K562 (cell line): Measurements from ENCODE around the gene ECI1. TPM values are rescaled to one million over a fixed set of nuclear protein-coding genes. Genes with fewer than 3 reads are reported as not detected.

Experiments
- KAT8 ChIP-seq: fragments of 450-650 bp; IDR thresholded peaks from 2 replicates; pipeline ENCODE4 v1.6.1; 2016; ENCODE audit warnings: low read depth, mild to moderate bottlenecking
- MECOM ChIP-seq: fragments of 250-450 bp; sonication (Bioruptor Pico); IDR thresholded peaks from 2 replicates; pipeline ENCODE4 v1.8.0; 2022; ENCODE audit warnings: inconsistent platforms
- MED1 ChIP-seq: sonication (generic); formaldehyde crosslinking; IDR thresholded peaks from 2 replicates; pipeline ENCODE4 v1.8.1; 2023; ENCODE audit warnings: missing genetic modification reagents, borderline replicate concordance
- NR4A1 ChIP-seq, 2 experiments: fragments of 250-450 bp in 1 of 2; fragments of 450-650 bp in 1 of 2; sonication (Bioruptor Pico) in 1 of 2; IDR thresholded peaks; 2 replicates each; pipeline versions ENCODE4 v1.4.0 to v1.6.1; 2016 to 2020; ENCODE audit warnings: mild to moderate bottlenecking in 2 of 2, missing compliant biosample characterization in 1 of 2, missing genetic modification characterization in 1 of 2, moderate library complexity in 1 of 2
- PRPF4 ChIP-seq: fragments of 200-400 bp; formaldehyde crosslinking; IDR thresholded peaks from one replicate; pipeline ENCODE4 v1.6.1; 2017; ENCODE audit warnings: low read length, low read depth, mild to moderate bottlenecking; ENCODE audit not compliant: insufficient read depth, poor library complexity, severe bottlenecking
- XRCC5 ChIP-seq: fragments of 200-400 bp; formaldehyde crosslinking; IDR thresholded peaks from 2 replicates; pipeline ENCODE4 v1.6.1; 2017; ENCODE audit warnings: low read depth, mild to moderate bottlenecking, low read length
- ZBTB8A ChIP-seq: fragments of 450-650 bp; IDR thresholded peaks from 2 replicates; pipeline ENCODE4 v1.6.1; 2018; ENCODE audit warnings: mild to moderate bottlenecking, moderate library complexity; ENCODE audit not compliant: partially characterized antibody
- ZKSCAN1 ChIP-seq: fragments of 150-350 bp; IDR thresholded peaks from 2 replicates; pipeline ENCODE4 v1.6.1; 2016; ENCODE audit warnings: low read depth, low read length
- ZNF280B ChIP-seq: fragments of 250-450 bp; sonication (Bioruptor Pico); IDR thresholded peaks from 2 replicates; pipeline ENCODE4 v1.5.1; 2021; ENCODE audit warnings: mild to moderate bottlenecking
- ZNF778 ChIP-seq: fragments of 450-650 bp; formaldehyde crosslinking; IDR thresholded peaks from 2 replicates; pipeline ENCODE4 v1.4.0; 2020; ENCODE audit warnings: mild to moderate bottlenecking, moderate library complexity
- polyA plus RNA-seq, 8 experiments: library from polyadenylated mRNA; depleted of rRNA in 4 of 8; stranded (reverse) in 5 of 8; unstranded in 3 of 8; fragments of >200 nt; fragmentation: Nextera tagmentation in 2 of 8; fragmentation: Illumina TruSeq in 1 of 8; extraction: Ambion mirVana in 2 of 8; extraction: Trizol in 1 of 8; gene quantifications; 2 replicates each; pipeline versions ENCODE4 v1.2.1 to v1.2.3, GENCODE V29; 2011 to 2014; ENCODE audit warnings: inconsistent platforms in 1 of 8, missing spikeins in 1 of 8
- total RNA-seq, 7 experiments: library from RNA; depleted of rRNA in 6 of 7; stranded (reverse); fragments of >200 nt in 6 of 7; fragmentation: Illumina TruSeq in 2 of 7; extraction: Trizol in 2 of 7; gene quantifications; 2 replicates each; pipeline versions ENCODE4 v1.2.1 to v1.2.3, GENCODE V29; 2011 to 2021; ENCODE audit warnings: low replicate concordance in 1 of 7
- TF ChIP-seq, protein P1 (sequence below): sonication (generic); formaldehyde crosslinking; IDR thresholded peaks from 2 replicates; pipeline ENCODE4 v1.9.0; 2022; ENCODE audit warnings: mild to moderate bottlenecking, missing genetic modification reagents

Gene ECI1
- total and polyA plus RNA-seq, 9 of the 15 experiments (the other 6 are each of a cell fraction or from before 2014, with no cell fraction given): 4.7 to 189 (median 54.0) TPM

- TF ChIP-seq ZNF778 (no peak), XRCC5 (no peak), PRPF4 (no peak), ZBTB8A (no peak), NR4A1 (CRISPR knock-in tag; IDR thresholded peaks at IDR 0.05) (no peak), NR4A1 (tag; IDR thresholded peaks at IDR 0.05) (no peak), ZKSCAN1 (0 out of 2 replicates have a peak, but pooled peaks have one; percentile 28), KAT8 (no peak), ZNF280B (CRISPR knock-in tag) (no peak), MECOM (CRISPR knock-in tag) (peak; percentile 75; the same call in 1 of the 2 replicates), MED1 (CRISPR knock-in tag) (no peak)
- TF ChIP-seq, protein P1, sequence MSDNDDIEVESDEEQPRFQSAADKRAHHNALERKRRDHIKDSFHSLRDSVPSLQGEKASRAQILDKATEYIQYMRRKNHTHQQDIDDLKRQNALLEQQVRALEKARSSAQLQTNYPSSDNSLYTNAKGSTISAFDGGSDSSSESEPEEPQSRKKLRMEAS (CRISPR knock-in tag): no peak
Measured at GRCh38 chr16:2214719-2214968, 36.7 kb downstream of the ECI1 start, which contains the start of gene PGP (continued).
